DND-41 (cell line): ENCODE data around the gene FMNL3.

Experiments used
- EZH2 ChIP-seq: IDR thresholded peaks from 3 replicates; pipeline ENCODE4 v1.6.1; 2012; ENCODE audit warnings: borderline replicate concordance, low read depth, mild to moderate bottlenecking, moderate library complexity, low read length, inconsistent platforms; ENCODE audit not compliant: severe bottlenecking
- TF ChIP-seq, protein P1 (sequence below): IDR thresholded peaks from 2 replicates; pipeline ENCODE4 v1.5.1; 2012; ENCODE audit warnings: borderline replicate concordance, low read length, moderate library complexity, mild to moderate bottlenecking; ENCODE audit not compliant: poor library complexity, severe bottlenecking; ENCODE audit errors: extremely low read depth

DNA sequence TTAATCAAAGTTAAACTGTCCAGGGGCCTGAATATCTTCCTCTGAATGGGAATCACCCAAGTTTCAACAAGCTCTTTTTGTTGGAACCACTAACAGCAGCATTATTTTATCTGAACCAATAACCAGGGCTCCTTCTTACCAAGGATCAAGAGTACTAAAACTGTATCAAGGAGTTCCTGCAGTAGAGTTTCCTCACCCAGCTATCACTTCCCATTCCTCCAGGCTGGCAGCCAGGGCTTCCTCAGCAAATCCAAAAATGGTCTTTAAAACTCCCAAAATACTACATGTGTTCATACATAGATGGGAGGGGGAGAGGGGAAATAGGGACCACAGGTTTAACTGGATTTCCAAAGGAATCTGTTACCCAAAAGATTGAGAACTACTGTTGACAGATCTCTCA is 10.5 kb downstream of the FMNL3 start:
- TF ChIP-seq, protein P1, sequence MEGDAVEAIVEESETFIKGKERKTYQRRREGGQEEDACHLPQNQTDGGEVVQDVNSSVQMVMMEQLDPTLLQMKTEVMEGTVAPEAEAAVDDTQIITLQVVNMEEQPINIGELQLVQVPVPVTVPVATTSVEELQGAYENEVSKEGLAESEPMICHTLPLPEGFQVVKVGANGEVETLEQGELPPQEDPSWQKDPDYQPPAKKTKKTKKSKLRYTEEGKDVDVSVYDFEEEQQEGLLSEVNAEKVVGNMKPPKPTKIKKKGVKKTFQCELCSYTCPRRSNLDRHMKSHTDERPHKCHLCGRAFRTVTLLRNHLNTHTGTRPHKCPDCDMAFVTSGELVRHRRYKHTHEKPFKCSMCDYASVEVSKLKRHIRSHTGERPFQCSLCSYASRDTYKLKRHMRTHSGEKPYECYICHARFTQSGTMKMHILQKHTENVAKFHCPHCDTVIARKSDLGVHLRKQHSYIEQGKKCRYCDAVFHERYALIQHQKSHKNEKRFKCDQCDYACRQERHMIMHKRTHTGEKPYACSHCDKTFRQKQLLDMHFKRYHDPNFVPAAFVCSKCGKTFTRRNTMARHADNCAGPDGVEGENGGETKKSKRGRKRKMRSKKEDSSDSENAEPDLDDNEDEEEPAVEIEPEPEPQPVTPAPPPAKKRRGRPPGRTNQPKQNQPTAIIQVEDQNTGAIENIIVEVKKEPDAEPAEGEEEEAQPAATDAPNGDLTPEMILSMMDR = no peak
- no peak for TF ChIP-seq EZH2
